Liver (tissue), 9 donors: ENCODE results near the gene RTN4RL1. TPM values are rescaled to one million over a fixed set of nuclear protein-coding genes. Genes with fewer than 3 reads are reported as not detected.

ENCODE experiments used
- DNase-seq: peaks from one replicate; pipeline ENCODE4 v3.0.0-alpha.2; 2017; ENCODE audit warnings: low spot score
- H3K27ac ChIP-seq, 2 donors: one replicate each; pipeline ENCODE4 v1.7.0; 2013; ENCODE audit warnings: inconsistent platforms in 2 of 2, low read length in 2 of 2, control low read depth in 1 of 2, low read depth in 1 of 2, mild to moderate bottlenecking in 1 of 2
- H3K27me3 ChIP-seq, 4 donors: one replicate each; pipeline versions ENCODE4 v1.6.1 to v1.7.0; 2013; ENCODE audit warnings: low read length in 3 of 4, inconsistent platforms in 1 of 4, mild to moderate bottlenecking in 1 of 4, moderate library complexity in 1 of 4; ENCODE audit not compliant: control insufficient read depth in 4 of 4, insufficient read depth in 4 of 4
- H3K36me3 ChIP-seq, 4 donors: one replicate each; pipeline versions ENCODE4 v1.6.1 to v1.7.0; 2013; ENCODE audit warnings: low read length in 3 of 4, mild to moderate bottlenecking in 3 of 4, low read depth in 1 of 4, moderate library complexity in 1 of 4; ENCODE audit not compliant: control insufficient read depth in 4 of 4, insufficient read depth in 3 of 4
- H3K4me1 ChIP-seq, 4 donors: one replicate each; pipeline versions ENCODE4 v1.6.1 to v1.7.0; 2013; ENCODE audit warnings: low read length in 3 of 4, mild to moderate bottlenecking in 3 of 4, moderate library complexity in 1 of 4; ENCODE audit not compliant: control insufficient read depth in 4 of 4, insufficient read depth in 4 of 4
- H3K4me3 ChIP-seq, 3 donors: one replicate each; pipeline versions ENCODE4 v1.6.1 to v1.7.0; 2013; ENCODE audit warnings: low read length in 3 of 3, control low read depth in 1 of 3, low read depth in 1 of 3, mild to moderate bottlenecking in 1 of 3
- H3K9ac ChIP-seq, 2 donors: one replicate each; pipeline ENCODE4 v1.7.0; 2013; ENCODE audit warnings: low read length in 2 of 2, mild to moderate bottlenecking in 2 of 2, moderate library complexity in 2 of 2, control low read depth in 1 of 2, low read depth in 1 of 2
- H3K9me3 ChIP-seq, 4 donors: one replicate each; pipeline versions ENCODE4 v1.6.1 to v1.7.0; 2013; ENCODE audit warnings: low read length in 3 of 4; ENCODE audit not compliant: control insufficient read depth in 4 of 4
- EGR1 ChIP-seq, 2 donors: IDR thresholded peaks; 2 replicates each; pipeline ENCODE4 v1.6.1; 2016 to 2018; ENCODE audit warnings: antibody characterized with exemption in 2 of 2, low read depth in 2 of 2
- FOXA1 ChIP-seq: IDR thresholded peaks from 2 replicates; pipeline ENCODE4 v1.6.1; 2016; ENCODE audit warnings: antibody characterized with exemption
- FOXA2 ChIP-seq: IDR thresholded peaks from 2 replicates; pipeline ENCODE4 v1.6.1; 2016; ENCODE audit warnings: antibody characterized with exemption
- GABPA ChIP-seq, 2 donors: IDR thresholded peaks in 1 of 2; conservative IDR thresholded peaks in 1 of 2; 2 replicates each; pipeline ENCODE4 v1.6.1; 2016; ENCODE audit warnings: antibody characterized with exemption in 2 of 2, mild to moderate bottlenecking in 1 of 2, moderate library complexity in 1 of 2
- HNF4A ChIP-seq, 2 donors: conservative IDR thresholded peaks; 2 replicates each; pipeline ENCODE4 v1.6.1; 2016; ENCODE audit warnings: antibody characterized with exemption in 2 of 2, mild to moderate bottlenecking in 2 of 2
- HNF4G ChIP-seq: IDR thresholded peaks from 2 replicates; pipeline ENCODE4 v1.6.1; 2016; ENCODE audit warnings: antibody characterized with exemption
- JUND ChIP-seq, 2 donors: IDR thresholded peaks; 2 replicates each; pipeline ENCODE4 v1.6.1; 2016; ENCODE audit warnings: antibody characterized with exemption in 2 of 2
- NR2F2 ChIP-seq: IDR thresholded peaks from 2 replicates; pipeline ENCODE4 v1.6.1; 2016; ENCODE audit warnings: antibody characterized with exemption
- RAD21 ChIP-seq, 2 donors: IDR thresholded peaks; 2 replicates each; pipeline ENCODE4 v1.6.1; 2016; ENCODE audit warnings: antibody characterized with exemption in 2 of 2, mild to moderate bottlenecking in 2 of 2
- RXRA ChIP-seq, 2 donors: IDR thresholded peaks; 2 replicates each; pipeline ENCODE4 v1.6.1; 2017 to 2018; ENCODE audit warnings: antibody characterized with exemption in 2 of 2, mild to moderate bottlenecking in 1 of 2
- SP1 ChIP-seq: IDR thresholded peaks from 2 replicates; pipeline ENCODE4 v1.6.1; 2018; ENCODE audit warnings: antibody characterized with exemption, mild to moderate bottlenecking
- YY1 ChIP-seq: IDR thresholded peaks from 2 replicates; pipeline ENCODE4 v1.6.1; 2016; ENCODE audit warnings: antibody characterized with exemption, mild to moderate bottlenecking
- WGBS: extraction: QIAGEN DNeasy Blood & Tissue Kit; methylation state at CpG from one replicate; pipeline ENCODE4 v1.1.7; 2013; 5-methylcytosine and 5-hydroxymethylcytosine counted together
- polyA plus RNA-seq, 2 donors: library from polyadenylated mRNA; stranded (reverse) in 1 of 2; unstranded in 1 of 2; fragments of 200-250 nt in 1 of 2; fragments of >200 nt in 1 of 2; fragmentation: Nextera tagmentation in 1 of 2; extraction: Ambion mirVana in 1 of 2; gene quantifications; one replicate each; pipeline versions ENCODE4 v1.2.1 to v1.2.3, GENCODE V29; 2013 to 2015
- total RNA-seq, 2 donors: library from RNA; depleted of rRNA; stranded (reverse); fragments of >200 nt; gene quantifications; one replicate each; pipeline ENCODE4 v1.2.3, GENCODE V29; 2014
- TF ChIP-seq, protein P1 (sequence below): IDR thresholded peaks from 2 replicates; pipeline ENCODE4 v1.6.1; 2016; ENCODE audit warnings: antibody characterized with exemption, mild to moderate bottlenecking
- TF ChIP-seq, protein P2 (sequence below): fragments of 150-350 bp; IDR thresholded peaks from 2 replicates; pipeline ENCODE4 v1.5.1; 2017; ENCODE audit warnings: improper control_type of control experiment, low read depth, low read length; ENCODE audit not compliant: missing input control
- TF ChIP-seq, protein P3 (sequence below): IDR thresholded peaks from 2 replicates; pipeline ENCODE4 v1.6.1; 2016; ENCODE audit warnings: antibody characterized with exemption
- TF ChIP-seq, protein P4 (sequence below): IDR thresholded peaks from 2 replicates; pipeline ENCODE4 v1.6.1; 2016; ENCODE audit warnings: antibody characterized with exemption
- TF ChIP-seq, protein P5 (sequence below): IDR thresholded peaks from 2 replicates; pipeline ENCODE4 v1.6.1; 2016; ENCODE audit warnings: antibody characterized with exemption
- donor health status: healthy.
- donor health status: healthy.
- donor health status: healthy.
- donor health status: healthy.
- donor health status: healthy.

RTN4RL1 gene
- total and polyA plus RNA-seq, 4 donors = 0.04 to 5.4 (median 1.2) TPM

DNA sequence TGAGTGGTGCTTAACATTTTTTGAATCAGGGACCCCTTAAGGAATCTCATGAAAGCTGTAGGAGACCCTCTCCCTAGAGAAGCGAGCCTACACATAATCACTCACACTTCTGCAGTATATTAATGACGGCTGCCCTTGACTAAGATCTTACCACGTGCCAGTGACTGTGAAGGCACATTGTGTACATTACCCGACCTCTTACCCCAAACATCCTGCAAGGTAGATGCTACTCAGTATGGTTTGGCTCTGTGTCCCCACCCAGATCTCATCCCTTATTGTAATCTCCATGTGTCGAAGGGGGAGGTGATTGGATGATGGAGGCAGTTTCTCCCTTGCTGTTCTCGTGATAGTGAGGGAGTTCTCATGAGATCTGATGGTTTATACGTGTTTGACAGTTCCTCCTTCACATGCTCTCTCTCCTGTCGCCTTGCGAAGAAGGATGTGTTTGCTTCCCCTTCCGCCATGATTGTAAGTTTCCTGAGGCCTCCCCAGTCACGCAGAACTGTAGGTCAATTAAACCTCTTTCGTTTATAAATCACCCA, 54.2 kb downstream of the RTN4RL1 start:
- Histone ChIP-seq H3K4me3 (no peak overlapping the region), H3K9me3 (no peaks in the 10 kb centered on the region), H3K36me3 (no peaks in the 10 kb centered on the region), H3K27ac (no peak overlapping the region), H3K27me3 (no peaks in the 10 kb centered on the region), H3K4me1 (peaks cover 8 to 37% (median 22%) of the 10 kb centered on the region in 4 donors), H3K9ac (no peak overlapping the region)
- TF ChIP-seq EGR1 (IDR thresholded peaks at IDR 0.05; ENCODE audit: low read depth in 2 of 2) (no peak), JUND (IDR thresholded peaks at IDR 0.05) (no peak), RAD21 (IDR thresholded peaks at IDR 0.05) (no peak), YY1 (no peak), SP1 (no peak), HNF4A (conservative IDR thresholded peaks at IDR 0.05) (no peak), HNF4G (no peak), NR2F2 (no peak), FOXA2 (no peak), GABPA (IDR thresholded peaks at IDR 0.05 in 1 of 2, conservative IDR thresholded peaks at IDR 0.05 in 1 of 2) (no peak)
- TF ChIP-seq, protein P1, sequence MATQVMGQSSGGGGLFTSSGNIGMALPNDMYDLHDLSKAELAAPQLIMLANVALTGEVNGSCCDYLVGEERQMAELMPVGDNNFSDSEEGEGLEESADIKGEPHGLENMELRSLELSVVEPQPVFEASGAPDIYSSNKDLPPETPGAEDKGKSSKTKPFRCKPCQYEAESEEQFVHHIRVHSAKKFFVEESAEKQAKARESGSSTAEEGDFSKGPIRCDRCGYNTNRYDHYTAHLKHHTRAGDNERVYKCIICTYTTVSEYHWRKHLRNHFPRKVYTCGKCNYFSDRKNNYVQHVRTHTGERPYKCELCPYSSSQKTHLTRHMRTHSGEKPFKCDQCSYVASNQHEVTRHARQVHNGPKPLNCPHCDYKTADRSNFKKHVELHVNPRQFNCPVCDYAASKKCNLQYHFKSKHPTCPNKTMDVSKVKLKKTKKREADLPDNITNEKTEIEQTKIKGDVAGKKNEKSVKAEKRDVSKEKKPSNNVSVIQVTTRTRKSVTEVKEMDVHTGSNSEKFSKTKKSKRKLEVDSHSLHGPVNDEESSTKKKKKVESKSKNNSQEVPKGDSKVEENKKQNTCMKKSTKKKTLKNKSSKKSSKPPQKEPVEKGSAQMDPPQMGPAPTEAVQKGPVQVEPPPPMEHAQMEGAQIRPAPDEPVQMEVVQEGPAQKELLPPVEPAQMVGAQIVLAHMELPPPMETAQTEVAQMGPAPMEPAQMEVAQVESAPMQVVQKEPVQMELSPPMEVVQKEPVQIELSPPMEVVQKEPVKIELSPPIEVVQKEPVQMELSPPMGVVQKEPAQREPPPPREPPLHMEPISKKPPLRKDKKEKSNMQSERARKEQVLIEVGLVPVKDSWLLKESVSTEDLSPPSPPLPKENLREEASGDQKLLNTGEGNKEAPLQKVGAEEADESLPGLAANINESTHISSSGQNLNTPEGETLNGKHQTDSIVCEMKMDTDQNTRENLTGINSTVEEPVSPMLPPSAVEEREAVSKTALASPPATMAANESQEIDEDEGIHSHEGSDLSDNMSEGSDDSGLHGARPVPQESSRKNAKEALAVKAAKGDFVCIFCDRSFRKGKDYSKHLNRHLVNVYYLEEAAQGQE = no peak
- TF ChIP-seq, protein P2, sequence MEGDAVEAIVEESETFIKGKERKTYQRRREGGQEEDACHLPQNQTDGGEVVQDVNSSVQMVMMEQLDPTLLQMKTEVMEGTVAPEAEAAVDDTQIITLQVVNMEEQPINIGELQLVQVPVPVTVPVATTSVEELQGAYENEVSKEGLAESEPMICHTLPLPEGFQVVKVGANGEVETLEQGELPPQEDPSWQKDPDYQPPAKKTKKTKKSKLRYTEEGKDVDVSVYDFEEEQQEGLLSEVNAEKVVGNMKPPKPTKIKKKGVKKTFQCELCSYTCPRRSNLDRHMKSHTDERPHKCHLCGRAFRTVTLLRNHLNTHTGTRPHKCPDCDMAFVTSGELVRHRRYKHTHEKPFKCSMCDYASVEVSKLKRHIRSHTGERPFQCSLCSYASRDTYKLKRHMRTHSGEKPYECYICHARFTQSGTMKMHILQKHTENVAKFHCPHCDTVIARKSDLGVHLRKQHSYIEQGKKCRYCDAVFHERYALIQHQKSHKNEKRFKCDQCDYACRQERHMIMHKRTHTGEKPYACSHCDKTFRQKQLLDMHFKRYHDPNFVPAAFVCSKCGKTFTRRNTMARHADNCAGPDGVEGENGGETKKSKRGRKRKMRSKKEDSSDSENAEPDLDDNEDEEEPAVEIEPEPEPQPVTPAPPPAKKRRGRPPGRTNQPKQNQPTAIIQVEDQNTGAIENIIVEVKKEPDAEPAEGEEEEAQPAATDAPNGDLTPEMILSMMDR = no peak
- DNase-seq = no peak
- 95% methylated on average over 12 of the region's 12 CpGs for WGBS

DNA sequence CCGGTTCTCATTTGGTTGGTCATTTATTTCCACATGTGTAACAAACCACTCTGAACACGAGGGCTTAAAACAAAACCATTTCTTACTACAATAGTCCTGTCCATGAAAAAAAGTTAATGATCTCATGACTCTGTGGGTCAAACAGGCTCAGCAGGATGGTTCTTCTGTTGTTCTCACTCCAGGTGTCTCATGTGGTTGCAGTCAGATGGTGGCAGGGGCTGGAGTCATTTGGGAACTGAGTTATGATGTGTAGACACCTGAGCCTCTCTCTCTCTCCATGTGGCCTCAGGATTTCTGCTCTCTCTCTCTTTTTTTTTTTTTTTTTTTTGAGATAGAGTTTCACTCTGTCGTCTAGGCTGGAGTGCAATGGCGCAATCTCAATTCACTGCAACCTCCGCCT, 55.4 kb downstream of the RTN4RL1 start:
- 74% methylated on average over 5 of the region's 5 CpGs for WGBS
- no peak for DNase-seq
- Histone ChIP-seq H3K9ac (no peak overlapping the region), H3K4me1 (peaks cover 8 to 30% (median 18%) of the 10 kb centered on the region in 4 donors), H3K27ac (no peak overlapping the region), H3K27me3 (no peaks in the 10 kb centered on the region), H3K36me3 (no peaks in the 10 kb centered on the region), H3K9me3 (no peaks in the 10 kb centered on the region), H3K4me3 (no peak overlapping the region)
- TF ChIP-seq HNF4A (conservative IDR thresholded peaks at IDR 0.05) (no peak), EGR1 (IDR thresholded peaks at IDR 0.05; ENCODE audit: low read depth in 2 of 2) (no peak), GABPA (IDR thresholded peaks at IDR 0.05 in 1 of 2, conservative IDR thresholded peaks at IDR 0.05 in 1 of 2) (no peak), HNF4G (no peak), SP1 (no peak), RXRA (IDR thresholded peaks at IDR 0.05) (no peak), NR2F2 (no peak), JUND (IDR thresholded peaks at IDR 0.05) (no peak), FOXA1 (no peak), FOXA2 (no peak), YY1 (no peak)
- TF ChIP-seq, protein P3, sequence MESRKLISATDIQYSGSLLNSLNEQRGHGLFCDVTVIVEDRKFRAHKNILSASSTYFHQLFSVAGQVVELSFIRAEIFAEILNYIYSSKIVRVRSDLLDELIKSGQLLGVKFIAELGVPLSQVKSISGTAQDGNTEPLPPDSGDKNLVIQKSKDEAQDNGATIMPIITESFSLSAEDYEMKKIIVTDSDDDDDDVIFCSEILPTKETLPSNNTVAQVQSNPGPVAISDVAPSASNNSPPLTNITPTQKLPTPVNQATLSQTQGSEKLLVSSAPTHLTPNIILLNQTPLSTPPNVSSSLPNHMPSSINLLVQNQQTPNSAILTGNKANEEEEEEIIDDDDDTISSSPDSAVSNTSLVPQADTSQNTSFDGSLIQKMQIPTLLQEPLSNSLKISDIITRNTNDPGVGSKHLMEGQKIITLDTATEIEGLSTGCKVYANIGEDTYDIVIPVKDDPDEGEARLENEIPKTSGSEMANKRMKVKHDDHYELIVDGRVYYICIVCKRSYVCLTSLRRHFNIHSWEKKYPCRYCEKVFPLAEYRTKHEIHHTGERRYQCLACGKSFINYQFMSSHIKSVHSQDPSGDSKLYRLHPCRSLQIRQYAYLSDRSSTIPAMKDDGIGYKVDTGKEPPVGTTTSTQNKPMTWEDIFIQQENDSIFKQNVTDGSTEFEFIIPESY = no peak
- TF ChIP-seq, protein P4, sequence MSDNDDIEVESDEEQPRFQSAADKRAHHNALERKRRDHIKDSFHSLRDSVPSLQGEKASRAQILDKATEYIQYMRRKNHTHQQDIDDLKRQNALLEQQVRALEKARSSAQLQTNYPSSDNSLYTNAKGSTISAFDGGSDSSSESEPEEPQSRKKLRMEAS = no peak
- TF ChIP-seq, protein P1 = no peak
- TF ChIP-seq, protein P2 = no peak
- TF ChIP-seq, protein P5, sequence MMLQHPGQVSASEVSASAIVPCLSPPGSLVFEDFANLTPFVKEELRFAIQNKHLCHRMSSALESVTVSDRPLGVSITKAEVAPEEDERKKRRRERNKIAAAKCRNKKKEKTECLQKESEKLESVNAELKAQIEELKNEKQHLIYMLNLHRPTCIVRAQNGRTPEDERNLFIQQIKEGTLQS = no peak
